HepG2 (cell line): ENCODE results near the gene DENND4A. TPM values are rescaled to one million over a fixed set of nuclear protein-coding genes. Genes with fewer than 3 reads are reported as not detected.

Source experiments
- ARID2 ChIP-seq: sonication (generic); formaldehyde crosslinking; IDR thresholded peaks from 2 replicates; pipeline ENCODE4 v1.8.1; 2022; ENCODE audit warnings: mild to moderate bottlenecking, missing genetic modification reagents, borderline replicate concordance
- DPF2 ChIP-seq: sonication (generic); formaldehyde crosslinking; IDR thresholded peaks from 2 replicates; pipeline ENCODE4 v1.4.0; 2020; ENCODE audit warnings: mild to moderate bottlenecking, low read depth, missing genetic modification reagents, borderline replicate concordance
- HNF4G ChIP-seq, 2 experiments: sonication (generic) in 1 of 2; formaldehyde crosslinking in 1 of 2; IDR thresholded peaks; 2 replicates each; pipeline versions ENCODE4 v1.4.0 to v1.6.1; 2011 to 2020; ENCODE audit warnings: borderline replicate concordance in 2 of 2, low read depth in 2 of 2, mild to moderate bottlenecking in 2 of 2, low read length in 1 of 2, missing genetic modification reagents in 1 of 2, moderate library complexity in 1 of 2
- HOXA7 ChIP-seq: sonication (generic); formaldehyde crosslinking; IDR thresholded peaks from 2 replicates; pipeline ENCODE4 v1.8.1; 2022; ENCODE audit warnings: mild to moderate bottlenecking, missing genetic modification reagents, moderate library complexity
- MLXIP ChIP-seq: sonication (generic); formaldehyde crosslinking; IDR thresholded peaks from 2 replicates; pipeline ENCODE4 v1.9.0; 2021; ENCODE audit warnings: missing genetic modification reagents, borderline replicate concordance
- MTA1 ChIP-seq: sonication (generic); formaldehyde crosslinking; IDR thresholded peaks from 2 replicates; pipeline ENCODE4 v1.4.0; 2020; ENCODE audit warnings: missing genetic modification reagents, mild to moderate bottlenecking, borderline replicate concordance
- MYPOP ChIP-seq: sonication (generic); formaldehyde crosslinking; IDR thresholded peaks from 2 replicates; pipeline ENCODE4 v1.8.1; 2023; ENCODE audit warnings: mild to moderate bottlenecking, moderate library complexity, missing genetic modification reagents
- NCOA2 ChIP-seq: sonication (generic); formaldehyde crosslinking; IDR thresholded peaks from 2 replicates; pipeline ENCODE4 v1.8.0; 2022; ENCODE audit warnings: inconsistent platforms
- NCOR1 ChIP-seq: fragments of 200-600 bp; sonication (generic); IDR thresholded peaks from 2 replicates; pipeline ENCODE4 v1.7.0; 2017; ENCODE audit warnings: antibody characterized with exemption, low read length, borderline replicate concordance
- PBX2 ChIP-seq: IDR thresholded peaks from 2 replicates; pipeline ENCODE4 v1.6.1; 2016; ENCODE audit warnings: control low read depth
- SIN3B ChIP-seq: fragments of 150-350 bp; IDR thresholded peaks from 2 replicates; pipeline ENCODE4 v1.6.1; 2014; ENCODE audit warnings: low read length
- SOX5 ChIP-seq: IDR thresholded peaks from 2 replicates; pipeline ENCODE4 v1.6.1; 2016; ENCODE audit warnings: borderline replicate concordance
- TCF7 ChIP-seq: sonication (generic); IDR thresholded peaks from 2 replicates; pipeline ENCODE4 v1.6.1; 2016; ENCODE audit warnings: antibody characterized with exemption, low read depth
- ZFP82 ChIP-seq: sonication (generic); formaldehyde crosslinking; IDR thresholded peaks from 2 replicates; pipeline ENCODE4 v1.5.1; 2020; ENCODE audit warnings: mild to moderate bottlenecking, missing genetic modification reagents, borderline replicate concordance
- ZKSCAN5 ChIP-seq: sonication (generic); formaldehyde crosslinking; IDR thresholded peaks from 2 replicates; pipeline ENCODE4 v1.5.1; 2020; ENCODE audit warnings: mild to moderate bottlenecking, missing genetic modification reagents
- ZNF619 ChIP-seq: sonication (generic); formaldehyde crosslinking; IDR thresholded peaks from 2 replicates; pipeline ENCODE4 v1.4.0; 2020; ENCODE audit warnings: mild to moderate bottlenecking, missing genetic modification reagents
- polyA plus RNA-seq, 8 experiments: library from polyadenylated mRNA; depleted of rRNA in 3 of 8; stranded (reverse) in 7 of 8; unstranded in 1 of 8; fragments of >200 nt; fragmentation: Illumina TruSeq in 4 of 8; extraction: Trizol in 4 of 8; gene quantifications; 2 replicates each; pipeline versions ENCODE4 v1.2.1 to v1.2.3, GENCODE V29; 2011 to 2016; ENCODE audit warnings: low read depth in 4 of 8, missing spikeins in 1 of 8, mixed read lengths in 1 of 8; ENCODE audit not compliant: insufficient read depth in 1 of 8
- total RNA-seq, 5 experiments: library from RNA; depleted of rRNA; stranded (reverse); fragments of >200 nt; fragmentation: Illumina TruSeq; extraction: Trizol; gene quantifications; 2 replicates each; pipeline ENCODE4 v1.2.3, GENCODE V29; 2016; ENCODE audit warnings: low read depth in 1 of 5
- TF ChIP-seq, protein P1 (sequence below): sonication (generic); formaldehyde crosslinking; IDR thresholded peaks from 2 replicates; pipeline ENCODE4 v1.4.0; 2020; ENCODE audit warnings: missing genetic modification reagents

The DENND4A gene
- total and polyA plus RNA-seq, 2 of the 13 experiments (the other 11 are each of a cell fraction or from before 2014, with no cell fraction given) = 13.2 to 18.6 TPM

GRCh38 chr15:65804252-65804931, 12.3 kb upstream of the DENND4A start (continued):
- TF ChIP-seq HNF4G (IDR thresholded peaks at IDR 0.05; ENCODE audit: borderline replicate concordance, low read depth, low read length) (0 out of 2 replicates have a peak, but pooled peaks have one; percentile 5), HNF4G (CRISPR knock-in tag; IDR thresholded peaks at IDR 0.05; ENCODE audit: borderline replicate concordance, low read depth) (no peak), DPF2 (0 out of 2 replicates have a peak, but pooled peaks have one; percentile 30), TCF7 (peak; percentile 19; the same call in 1 of the 2 replicates), ZKSCAN5 (CRISPR knock-in tag) (no peak), ZNF619 (CRISPR knock-in tag) (no peak), MLXIP (CRISPR knock-in tag) (no peak), MTA1 (CRISPR knock-in tag) (no peak), SIN3B (no peak), ZFP82 (CRISPR knock-in tag) (no peak), PBX2 (no peak), NCOR1 (peak; percentile 55; the same call in 1 of the 2 replicates), MYPOP (CRISPR knock-in tag) (peak; percentile 37; the same call in 1 of the 2 replicates), HOXA7 (CRISPR knock-in tag) (no peak), NCOA2 (CRISPR knock-in tag) (peak; percentile 80), SOX5 (CRISPR knock-in tag) (peak; percentile 61; the same call in 1 of the 2 replicates), ARID2 (no peak)
- TF ChIP-seq, protein P1, sequence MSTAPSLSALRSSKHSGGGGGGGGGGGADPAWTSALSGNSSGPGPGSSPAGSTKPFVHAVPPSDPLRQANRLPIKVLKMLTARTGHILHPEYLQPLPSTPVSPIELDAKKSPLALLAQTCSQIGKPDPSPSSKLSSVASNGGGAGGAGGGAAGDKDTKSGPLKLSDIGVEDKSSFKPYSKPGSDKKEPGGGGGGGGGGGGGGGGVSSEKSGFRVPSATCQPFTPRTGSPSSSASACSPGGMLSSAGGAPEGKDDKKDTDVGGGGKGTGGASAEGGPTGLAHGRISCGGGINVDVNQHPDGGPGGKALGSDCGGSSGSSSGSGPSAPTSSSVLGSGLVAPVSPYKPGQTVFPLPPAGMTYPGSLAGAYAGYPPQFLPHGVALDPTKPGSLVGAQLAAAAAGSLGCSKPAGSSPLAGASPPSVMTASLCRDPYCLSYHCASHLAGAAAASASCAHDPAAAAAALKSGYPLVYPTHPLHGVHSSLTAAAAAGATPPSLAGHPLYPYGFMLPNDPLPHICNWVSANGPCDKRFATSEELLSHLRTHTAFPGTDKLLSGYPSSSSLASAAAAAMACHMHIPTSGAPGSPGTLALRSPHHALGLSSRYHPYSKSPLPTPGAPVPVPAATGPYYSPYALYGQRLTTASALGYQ (CRISPR knock-in tag) = no peak
